Measurements from ENCODE around the gene PKMYT1. TPM values are rescaled to one million over a fixed set of nuclear protein-coding genes. Genes with fewer than 3 reads are reported as not detected.

The PKMYT1 gene
- 16.9 TPM for total RNA-seq

DNA sequence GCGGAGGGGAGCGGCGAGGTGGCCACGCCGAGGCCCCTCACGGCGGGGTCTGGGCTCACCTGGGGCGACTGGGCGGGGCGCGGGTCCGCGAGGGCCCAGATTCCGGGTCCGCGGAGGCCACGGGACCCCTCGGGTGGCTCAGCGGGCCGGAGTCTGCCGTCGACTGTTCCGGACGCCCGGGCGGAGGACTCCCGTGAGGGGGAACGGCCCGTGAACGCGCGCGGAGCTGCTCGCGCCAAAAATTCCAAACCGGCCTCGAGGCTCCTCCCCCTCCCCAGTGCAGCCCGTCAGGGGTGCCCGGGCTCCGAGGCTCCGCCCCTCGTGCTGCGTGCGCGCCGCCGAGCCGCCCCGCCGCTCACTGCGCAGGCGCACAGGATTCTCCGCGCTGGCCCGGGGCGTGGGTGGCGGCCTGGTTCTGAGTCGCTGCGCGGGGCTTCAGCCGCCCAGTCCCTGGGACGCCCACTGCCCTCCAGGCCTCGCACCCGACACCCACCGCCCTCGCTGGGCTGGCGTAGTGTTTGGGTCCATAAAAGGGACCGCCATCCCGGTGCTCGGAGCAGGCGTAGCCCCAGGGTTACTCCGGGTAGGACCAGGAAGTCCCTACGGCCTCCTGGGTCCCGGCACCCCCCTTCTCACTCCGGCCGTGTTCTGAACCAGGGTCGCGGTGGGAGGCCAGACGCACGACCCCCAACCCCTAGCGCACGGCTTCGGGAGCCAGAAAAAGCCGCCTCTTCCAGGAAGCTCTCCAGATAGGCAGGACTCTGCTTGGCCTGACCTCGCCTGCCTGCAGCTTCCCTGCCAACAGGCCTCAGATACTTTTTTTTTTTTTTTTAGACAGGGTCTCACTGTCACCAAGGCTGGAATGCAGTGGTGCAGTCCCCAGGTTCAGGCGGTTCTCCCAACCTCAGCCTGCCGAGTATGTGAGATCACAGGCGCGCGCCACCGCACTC lies at the start of gene PKMYT1:
PKMYT1 (minus strand) TSS at position 220 of the 950 bp plus-strand sequence. CDS start 789 bp downstream, outside the sequence.
- ATAC-seq = peak; percentile 84

DNA sequence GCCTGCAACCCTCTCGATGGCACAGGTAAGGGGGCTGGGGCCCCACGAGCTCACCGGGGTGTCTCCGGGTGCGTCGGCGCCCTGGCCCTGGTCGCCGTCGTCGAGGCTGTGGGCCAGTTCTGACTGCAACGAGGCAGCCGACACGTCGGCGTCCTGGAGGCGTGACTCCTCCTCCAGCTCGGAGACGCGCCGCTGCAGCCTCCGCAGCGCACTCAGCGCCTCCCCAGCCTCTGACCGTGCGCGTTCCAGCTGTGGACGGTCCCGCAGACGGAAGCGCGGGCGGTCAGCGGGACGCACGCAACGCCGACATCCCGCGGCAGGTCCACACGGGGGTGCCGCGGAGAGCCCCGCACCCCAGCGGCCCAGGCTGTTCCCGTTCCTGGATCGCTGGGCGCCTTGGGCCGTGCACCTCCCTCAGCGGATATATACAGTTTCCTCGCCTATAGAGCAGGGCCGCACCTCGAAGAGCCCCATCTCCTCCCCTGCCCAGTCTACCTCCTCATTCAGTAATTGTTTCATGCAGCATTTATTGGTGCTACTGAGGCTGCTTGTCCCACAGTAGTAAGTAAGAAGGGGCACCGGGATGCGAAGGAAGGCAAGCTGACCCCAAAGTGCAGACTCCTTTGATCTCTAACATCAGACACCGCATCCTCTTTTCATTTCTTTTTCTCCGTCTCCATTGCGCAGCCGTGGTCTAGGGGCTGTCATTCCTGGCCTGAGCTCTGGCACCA lies 49.4 kb upstream of the PKMYT1 start:
- peak; percentile 4 for ATAC-seq

DNA sequence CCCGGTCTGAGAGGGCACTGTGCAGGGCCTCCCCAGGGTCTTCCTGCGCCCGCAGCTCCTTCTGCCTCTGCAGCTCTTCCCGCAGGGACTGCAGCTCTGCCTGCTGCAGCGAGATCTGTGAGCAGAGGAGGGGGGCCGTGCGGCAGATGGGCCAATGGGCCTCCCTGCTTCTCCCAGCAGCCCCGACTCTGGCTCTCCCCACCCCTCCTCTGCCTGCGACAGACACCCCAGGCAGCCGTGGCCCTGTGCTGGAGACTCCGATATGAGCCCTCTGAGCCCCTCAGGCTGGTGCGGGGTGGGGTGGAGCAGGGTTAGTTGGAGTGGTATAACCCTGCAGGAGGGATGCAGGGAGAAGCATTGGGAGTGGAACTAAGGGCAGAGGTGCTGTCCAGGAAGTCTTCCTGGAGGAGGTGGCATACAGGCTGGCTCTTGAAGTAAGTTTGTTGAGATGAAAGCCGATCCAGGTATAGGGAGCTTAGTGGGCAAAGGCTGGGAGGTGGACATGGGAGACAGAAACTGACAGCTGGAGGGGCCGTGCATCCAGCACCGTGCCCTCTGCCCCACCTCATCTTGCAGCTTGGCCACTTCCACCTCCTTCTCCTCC lies 48.6 kb upstream of the PKMYT1 start:
- ATAC-seq = no peak

DNA sequence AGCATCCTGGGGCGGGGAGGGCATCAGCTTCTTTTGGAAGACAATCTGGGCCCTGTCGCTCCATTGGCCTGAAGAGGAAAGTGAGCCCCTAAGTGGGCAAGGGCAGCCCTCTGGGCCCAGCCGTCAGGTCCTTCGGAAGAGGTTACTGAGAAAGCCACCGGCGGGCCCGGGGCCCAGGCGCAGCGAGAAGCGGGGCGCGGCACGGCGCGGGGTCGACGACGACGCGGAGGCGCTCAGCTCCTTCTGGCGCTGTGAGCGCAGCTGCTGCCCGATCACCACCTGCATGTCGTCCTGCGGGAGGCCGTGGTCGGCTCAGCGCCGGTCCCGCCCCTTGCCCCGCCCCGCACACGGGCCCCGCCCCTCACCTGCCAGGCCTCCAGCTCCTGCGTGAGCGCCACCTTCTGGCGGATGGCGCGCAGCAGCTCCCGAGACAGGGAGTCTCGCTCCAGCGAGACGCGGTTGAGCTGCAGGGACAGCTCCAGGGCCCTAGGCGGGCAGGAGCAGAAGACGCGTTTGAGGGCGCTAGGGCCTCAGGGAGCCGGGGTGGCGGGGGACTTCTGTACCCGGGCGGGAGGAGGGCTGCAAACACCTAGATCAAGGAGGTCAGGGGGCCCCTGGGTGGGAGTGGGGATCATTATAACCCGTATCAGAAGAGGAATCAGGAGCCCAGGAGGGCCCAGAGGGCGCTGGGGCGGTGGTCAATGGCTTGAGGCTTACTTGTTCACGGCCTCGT lies 47.9 kb upstream of the PKMYT1 start:
- peak; percentile 55 for ATAC-seq

DNA sequence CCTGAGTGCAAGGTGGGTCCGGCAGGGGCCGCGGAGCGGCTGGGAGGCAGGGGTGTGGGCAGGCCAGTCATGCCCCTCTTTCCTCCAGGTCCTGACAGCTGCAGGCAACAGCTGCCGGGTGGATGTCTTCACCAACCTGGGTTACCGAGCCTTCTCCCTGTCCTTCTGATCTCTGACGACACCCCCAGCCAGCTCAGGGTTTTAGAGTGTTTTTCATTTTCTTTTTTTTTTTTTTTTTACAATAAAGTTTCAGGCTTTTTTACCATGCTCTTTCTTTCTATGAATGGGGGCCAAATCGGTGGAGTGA lies 47.2 kb upstream of the PKMYT1 start:
- no peak for ATAC-seq

DNA sequence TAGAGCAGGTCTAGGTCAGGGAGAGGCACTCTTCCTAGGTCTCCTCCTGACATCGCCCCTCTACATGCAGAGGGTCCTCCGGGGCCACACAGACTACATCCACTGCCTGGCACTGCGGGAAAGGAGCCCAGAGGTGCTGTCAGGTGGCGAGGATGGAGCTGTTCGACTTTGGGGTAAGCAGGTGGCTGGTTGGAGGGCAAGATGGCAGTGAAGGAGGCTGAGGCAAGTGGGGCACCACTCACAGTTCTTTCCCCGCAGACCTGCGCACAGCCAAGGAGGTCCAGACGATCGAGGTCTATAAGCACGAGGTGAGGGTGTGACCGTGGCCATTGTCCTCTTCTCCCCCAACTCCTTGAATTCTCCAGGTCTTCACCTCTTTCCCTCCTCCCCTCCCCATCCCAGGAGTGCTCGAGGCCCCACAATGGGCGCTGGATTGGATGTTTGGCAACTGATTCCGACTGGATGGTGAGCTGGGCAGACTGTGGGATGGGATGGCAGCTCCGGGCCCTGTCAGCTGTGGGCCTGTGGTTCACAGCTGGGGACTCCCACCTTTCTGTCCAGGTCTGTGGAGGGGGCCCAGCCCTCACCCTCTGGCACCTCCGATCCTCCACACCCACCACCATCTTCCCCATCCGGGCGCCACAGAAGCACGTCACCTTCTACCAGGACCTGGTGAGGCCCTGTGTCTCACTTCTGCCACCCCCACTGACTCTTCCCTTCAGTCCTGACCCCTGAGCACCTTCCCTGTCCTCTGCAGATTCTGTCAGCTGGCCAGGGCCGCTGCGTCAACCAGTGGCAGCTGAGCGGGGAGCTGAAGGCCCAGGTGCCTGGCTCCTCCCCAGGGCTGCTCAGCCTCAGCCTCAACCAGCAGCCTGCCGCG lies 46.6 kb upstream of the PKMYT1 start:
- ATAC-seq = no peak

DNA sequence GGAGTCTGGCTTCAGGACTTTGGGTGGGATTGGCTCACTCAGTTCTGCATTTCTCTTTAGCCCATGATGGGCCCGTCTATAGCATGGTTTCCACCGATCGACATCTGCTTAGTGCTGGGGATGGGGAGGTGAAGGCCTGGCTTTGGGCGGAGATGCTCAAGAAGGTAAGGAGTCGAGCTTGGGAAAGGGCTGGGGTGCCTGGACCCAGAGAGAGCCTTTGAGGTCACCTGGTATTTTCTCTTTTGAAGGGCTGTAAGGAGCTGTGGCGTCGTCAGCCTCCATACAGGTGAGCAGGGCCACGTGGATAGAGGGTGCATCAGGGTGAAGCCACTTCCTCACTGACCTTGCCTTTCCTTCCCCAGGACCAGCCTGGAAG lies 45.7 kb upstream of the PKMYT1 start:
- ATAC-seq = no peak

DNA sequence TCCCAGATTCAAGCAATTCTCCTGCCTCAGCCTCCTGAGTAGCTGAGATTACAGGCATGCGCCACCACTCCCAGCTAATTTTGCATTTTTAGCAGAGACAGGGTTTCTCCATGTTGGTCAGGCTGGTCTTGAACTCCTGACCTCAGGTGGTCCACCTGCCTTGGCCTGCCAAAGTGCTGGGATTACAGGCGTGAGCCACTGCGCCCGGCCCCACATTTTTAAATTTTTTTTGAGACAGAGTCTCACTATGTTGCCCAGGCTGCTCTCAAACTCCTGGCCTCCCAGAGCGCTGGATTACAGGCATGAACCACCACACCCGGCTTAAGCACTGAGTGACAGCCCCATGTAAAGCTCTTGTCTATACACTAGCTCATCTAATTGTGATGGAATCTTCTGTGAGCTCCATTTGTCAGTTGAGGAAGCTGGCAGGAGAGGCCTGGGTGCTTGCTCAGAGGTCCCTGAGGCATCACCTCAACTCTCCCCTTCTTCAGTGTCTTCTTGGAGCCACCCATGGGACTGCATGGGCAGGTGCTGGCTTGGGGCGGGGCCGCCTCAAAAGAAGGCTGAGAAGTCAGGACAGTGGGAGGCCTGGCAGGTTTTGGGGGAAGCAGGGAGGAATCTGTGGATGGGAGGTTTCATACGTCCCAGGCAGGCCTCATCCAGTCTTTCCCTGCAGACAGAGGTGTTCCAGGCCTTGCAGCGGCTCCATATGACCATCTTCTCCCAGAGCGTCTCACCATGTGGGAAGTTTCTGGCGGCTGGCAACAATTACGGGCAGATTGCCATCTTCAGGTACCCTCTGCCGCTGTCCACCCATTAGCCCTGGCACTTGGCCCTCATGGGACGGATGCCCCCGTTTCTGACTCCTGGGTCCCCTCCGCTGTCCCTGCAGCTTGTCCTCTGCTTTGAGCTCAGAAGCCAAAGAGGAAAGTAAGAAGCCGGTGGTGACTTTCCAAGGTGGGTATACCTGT lies 45.1 kb upstream of the PKMYT1 start:
- no peak for ATAC-seq

DNA sequence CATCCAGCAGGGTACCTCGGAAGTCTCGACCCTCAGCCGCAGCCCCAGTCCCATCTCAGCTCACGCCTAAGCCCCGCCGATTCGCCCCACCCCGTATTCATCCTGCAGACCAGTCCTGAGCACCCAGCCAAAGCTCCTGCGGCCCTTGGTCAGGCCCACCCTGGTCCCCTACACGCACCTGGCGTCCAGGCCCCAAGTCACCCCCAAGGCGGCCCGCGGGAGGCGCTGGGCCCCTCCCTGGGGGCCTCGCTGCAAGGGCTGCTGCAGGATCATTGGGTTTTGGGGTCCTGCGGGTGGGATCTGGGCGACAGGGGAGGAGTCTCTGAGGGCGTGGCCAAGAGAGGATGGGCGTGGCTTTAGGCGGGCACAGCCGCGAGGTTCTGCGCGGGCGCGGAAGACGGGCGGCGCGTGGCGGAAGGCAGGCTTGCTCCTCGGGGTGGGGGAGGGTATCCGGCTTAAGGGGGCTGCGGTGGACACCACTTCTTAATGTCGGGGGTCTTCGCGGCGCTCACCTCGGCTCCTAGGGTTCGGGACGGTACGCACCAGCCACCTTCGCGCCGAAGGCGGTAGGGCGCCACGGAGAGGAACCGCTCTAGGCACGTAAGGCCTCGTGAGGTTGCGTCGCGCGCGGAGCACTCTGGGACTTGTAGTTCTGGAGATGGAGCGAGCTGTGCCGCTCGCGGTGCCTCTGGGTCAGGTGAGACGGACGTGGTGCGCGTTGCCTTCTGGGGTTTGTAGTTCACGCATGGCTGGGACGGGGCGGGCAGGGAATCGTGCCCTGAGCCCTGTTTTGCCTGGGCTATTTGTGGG lies 43.6 kb upstream of the PKMYT1 start, which contains the start of the genes HCFC1R1 and THOC6:
HCFC1R1 (minus strand) TSS at position 274 of the 810 bp plus-strand sequence; CDS start at position 273, 1 bp downstream.
THOC6 (plus strand) TSS at position 367 of the 810 bp plus-strand sequence; CDS start at position 659, 292 bp downstream.
- ATAC-seq = peak; percentile 69

DNA sequence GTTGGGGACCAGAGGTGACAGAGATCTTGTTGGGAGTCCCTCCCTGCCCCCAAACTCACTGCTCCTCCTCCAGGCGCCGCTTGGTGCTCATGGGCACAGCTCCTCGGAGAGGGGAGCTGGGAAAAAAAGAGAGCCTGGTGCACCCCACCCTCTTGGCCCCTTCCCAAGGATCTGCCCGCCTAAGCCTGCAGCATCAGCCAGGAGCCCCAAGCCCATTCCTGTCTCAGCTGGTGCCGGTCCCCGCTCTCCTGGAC lies 43.1 kb upstream of the PKMYT1 start:
- ATAC-seq = peak; percentile 0

DNA sequence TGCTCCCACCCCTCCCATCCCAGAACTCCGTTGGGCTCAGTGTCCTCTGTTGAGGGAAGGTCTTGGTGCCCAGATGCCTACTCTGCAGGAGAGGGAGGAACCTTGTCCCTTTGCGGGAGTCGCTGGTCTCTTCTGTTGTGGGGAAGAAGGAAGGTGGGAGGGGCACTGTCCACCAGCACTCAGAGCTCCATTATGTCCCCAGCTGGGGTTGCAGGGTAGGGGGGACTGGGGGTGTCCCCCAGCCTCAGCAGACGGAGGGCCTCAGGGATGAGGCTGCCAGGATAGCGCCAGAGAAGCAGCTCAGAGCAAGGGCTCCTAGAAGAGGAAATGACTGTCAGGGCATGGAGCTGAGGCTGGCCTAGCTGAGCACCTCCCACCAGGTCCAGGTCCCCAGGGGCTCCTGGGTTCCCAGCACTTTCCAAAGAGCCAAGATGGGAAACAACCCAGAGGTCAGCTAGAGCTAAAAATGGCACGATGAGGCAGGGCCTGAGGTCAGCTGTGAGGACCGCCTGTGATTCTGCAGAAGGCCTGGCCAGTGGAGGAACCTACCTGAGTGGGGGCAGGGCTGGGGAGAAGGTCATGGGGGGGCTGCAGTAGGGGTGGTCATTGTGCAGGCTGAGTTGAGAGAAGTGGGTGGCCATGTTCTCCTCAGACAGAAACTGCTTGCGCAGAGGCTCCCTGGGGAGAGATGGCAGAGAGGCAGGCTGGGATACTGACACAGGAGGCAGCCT lies 42.6 kb upstream of the PKMYT1 start:
- no peak for ATAC-seq

DNA sequence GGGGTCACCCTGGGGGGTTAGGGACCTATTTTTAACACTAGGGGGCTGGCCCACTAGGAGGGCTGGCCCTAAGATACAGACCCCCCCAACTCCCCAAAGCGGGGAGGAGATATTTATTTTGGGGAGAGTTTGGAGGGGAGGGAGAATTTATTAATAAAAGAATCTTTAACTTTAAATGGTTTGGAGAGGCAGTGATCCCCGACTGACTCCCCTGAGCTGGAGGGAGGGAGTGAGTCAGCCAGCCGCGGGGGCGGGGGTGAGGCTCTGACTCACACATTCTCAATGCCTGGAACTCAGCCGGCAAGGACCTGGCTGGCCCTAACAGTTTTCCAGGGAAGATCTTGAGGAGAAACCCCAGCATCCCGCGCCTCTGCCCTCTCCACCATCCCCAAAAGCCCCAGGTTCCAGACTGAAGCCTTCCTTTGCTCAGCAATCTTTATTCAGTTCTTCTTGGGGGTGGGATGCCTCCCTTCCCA lies 42.0 kb upstream of the PKMYT1 start:
- ATAC-seq = peak; percentile 51

DNA sequence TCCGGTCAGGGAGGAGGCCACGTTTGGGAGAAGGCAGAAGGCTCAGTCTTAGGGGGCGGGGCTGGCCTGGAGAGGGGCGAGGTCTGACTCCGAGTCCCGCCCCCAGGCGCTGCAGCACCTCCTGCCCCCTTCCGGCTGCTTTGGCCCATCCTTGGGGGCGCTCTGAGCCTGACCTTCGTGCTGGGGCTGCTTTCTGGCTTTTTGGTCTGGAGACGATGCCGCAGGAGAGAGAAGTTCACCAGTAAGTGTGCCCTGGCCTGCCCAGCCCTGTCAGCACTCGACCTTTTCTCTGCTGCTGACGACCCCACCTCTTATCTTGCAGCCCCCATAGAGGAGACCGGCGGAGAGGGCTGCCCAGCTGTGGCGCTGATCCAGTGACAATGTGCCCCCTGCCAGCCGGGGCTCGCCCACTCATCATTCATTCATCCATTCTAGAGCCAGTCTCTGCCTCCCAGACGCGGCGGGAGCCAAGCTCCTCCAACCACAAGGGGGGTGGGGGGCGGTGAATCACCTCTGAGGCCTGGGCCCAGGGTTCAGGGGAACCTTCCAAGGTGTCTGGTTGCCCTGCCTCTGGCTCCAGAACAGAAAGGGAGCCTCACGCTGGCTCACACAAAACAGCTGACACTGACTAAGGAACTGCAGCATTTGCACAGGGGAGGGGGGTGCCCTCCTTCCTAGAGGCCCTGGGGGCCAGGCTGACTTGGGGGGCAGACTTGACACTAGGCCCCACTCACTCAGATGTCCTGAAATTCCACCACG lies 41.4 kb upstream of the PKMYT1 start:
- peak; percentile 51 for ATAC-seq

DNA sequence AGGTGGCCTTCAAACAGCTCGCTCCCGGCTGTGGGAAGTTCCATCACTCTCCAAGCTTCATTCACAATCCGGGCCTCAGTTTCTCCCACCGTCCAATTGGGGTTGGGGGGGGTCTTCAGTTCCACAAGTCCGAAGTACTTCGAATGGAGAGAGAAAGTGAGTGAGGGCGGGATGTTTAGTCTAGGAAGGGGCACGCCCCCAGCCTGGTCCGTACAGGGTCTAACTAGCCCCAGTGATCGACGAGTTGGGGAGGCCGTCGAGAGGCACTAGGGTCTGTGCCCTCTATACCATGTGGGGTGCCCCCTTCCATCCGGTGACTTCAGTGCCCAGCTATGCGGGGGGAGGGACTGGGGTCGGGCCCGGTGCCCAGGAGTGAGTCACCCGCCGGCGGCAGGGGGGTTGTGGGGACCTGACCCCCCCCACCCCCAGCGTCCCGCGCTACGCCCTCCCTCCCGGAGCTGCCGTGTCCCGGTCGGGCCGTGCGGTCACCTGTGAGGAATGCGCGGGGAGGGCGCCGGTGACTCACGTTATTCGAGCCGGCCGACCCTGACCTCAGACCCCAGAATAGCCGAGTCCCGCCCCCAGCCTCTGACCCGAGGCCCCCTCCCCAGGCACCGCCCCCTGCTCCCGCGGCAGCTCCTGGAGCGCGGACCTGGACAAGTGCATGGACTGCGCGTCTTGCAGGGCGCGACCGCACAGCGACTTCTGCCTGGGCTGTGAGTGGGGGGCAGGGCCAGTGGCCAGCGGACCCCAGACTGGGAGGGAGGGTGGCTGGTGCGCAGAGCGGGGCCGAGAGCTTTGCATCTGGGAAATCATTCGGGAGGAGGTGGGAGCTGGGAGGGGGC lies 40.6 kb upstream of the PKMYT1 start:
- ATAC-seq = peak; percentile 35

DNA sequence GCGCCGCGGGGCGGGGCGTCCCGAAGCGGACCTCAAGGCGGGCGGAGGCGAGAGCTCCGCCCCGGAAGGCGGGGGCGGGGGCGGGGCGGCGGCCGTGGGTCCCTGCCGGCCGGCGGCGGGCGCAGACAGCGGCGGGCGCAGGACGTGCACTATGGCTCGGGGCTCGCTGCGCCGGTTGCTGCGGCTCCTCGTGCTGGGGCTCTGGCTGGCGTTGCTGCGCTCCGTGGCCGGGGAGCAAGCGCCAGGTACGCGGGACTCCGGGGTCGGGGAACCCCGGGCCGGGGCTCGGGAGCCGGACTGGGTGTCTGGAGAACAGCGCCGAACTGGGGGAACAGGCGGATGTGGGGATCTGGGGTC lies 40.0 kb upstream of the PKMYT1 start, which contains the start of gene TNFRSF12A:
TNFRSF12A (plus strand) TSS at position 122 of the 357 bp plus-strand sequence; CDS start at position 152, 30 bp downstream.
- ATAC-seq = peak; percentile 20

DNA sequence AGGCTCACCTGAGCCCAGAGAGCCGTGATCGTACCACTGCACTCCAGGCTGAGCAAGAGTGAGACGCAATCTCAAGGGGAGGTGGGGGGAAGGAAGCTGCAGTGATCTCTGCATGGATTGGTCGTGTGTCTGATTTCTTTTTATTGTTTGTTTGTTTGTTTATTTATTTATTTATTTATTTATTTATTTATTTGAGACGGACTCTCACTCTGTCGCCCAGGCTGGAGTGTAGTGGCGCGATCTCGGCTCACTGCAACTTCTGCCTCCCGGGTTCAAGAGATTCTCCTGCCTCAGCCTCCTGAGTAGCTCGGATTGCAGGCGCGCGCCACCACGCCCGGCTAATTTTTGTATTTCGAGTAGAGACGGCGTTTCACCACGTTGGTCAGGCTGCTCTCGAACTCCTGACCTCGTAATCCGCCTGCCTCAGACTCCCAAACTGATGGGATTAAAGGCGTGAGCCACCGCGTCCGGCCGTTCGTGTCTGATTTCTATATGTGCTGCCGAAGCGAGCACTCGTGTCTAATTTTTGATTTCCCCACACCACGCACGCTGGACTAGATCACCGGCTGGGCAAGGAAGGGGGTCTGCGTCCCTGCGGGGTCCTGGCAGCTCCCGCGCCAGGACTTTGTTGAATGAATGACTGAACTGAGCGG lies 39.5 kb upstream of the PKMYT1 start:
- ATAC-seq = no peak

All from esophagus mucosa (tissue), 1 donor.